ENCODE measurements around the gene HDAC4. TPM values are rescaled to one million over a fixed set of nuclear protein-coding genes. Genes with fewer than 3 reads are reported as not detected.
A peak's percentile ranks its signal among the peaks of the same experiment; 100 is the strongest.

HDAC4 gene
- total RNA-seq, 1 donor from 2014 or later: 30.7 TPM

DNA sequence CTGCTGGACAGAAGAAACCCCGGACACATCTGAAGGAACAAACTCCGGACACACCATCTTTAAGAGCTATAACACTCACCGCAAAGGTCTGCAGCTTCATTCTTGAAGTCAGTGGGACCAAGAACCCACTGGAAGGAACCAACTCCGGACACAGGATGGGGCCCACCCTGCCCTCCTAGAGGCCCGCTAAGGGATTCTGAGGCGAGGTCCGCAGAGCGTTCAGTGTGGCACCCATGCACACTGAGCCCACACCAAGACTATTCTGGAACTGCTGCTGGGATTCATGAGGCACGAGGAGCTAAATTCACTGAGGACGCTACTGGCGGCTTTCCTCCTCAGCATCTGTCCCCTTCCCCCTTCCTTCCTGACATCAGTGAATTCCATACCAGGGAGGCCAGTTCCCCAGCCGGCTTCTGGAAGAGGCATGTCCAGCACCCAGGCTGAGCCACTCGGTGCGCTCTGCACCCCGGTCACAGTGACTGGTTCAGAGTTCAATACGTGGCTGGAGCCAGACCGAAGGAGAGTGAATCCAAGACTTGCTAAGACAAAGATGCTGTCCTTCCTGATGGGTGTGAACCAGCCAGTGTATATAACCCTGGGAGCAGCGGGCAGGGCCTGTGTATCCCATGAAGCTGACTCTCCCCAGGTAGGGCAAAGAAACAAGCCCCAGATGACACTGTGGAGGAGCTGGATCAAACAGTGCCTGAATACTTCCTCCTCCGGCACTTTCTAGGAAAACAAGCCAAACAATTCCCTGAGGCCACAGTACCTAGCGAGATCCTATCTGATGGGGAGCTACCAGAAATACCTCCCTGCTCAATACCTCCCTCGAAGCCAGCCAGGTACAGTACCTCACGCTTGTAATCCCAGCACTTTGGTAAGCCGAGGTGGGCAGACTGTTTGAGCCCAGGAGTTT is 11.1 kb downstream of the HDAC4 start:
- intact Hi-C loops (cut with DNase I): no loop called here
- ATAC-seq: no peak

DNA sequence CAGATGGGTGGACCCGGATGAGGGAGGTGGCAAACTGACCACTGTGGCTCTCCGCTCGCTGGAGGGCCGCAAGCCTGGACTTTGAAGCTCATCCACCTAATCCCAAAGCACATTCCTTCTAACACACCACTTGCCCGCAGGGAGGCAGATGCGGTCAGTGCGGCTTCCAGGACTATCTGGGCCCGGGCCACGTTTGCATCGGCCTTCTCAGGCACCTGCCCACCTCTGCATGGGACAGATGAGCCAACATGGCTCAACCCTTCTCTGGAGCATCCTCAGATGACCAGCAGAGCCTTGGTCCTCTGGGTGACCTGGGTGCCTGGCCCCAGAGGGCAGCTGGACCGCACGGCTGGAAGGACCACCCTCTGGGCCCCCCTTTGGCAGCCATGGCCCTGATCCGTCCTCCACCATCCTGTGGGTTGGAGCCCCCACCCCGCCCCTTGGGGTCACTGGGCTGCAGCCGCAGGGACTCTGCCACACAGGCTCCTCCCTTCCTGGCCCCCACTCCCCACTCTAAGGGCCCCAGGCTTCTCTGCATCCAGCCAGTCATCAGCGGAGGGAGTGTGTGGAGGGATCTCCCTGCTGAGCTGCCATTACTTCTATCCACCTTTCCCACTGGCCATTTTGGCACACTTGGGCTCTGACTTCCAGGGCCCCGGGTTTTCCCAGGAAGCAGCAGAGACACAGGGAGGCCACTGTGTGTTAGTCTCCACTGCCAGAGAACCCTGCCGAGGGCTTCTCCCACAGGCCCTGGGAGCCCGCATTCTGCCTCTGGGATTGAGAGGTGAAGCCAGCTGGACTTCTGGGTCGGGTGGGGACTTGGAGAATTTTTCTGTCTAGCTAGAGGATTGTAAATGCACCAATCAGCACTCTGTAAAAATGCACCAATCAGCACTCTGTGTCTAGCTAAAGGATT is 12.3 kb downstream of the HDAC4 start:
- ATAC-seq: no peak
- intact Hi-C loops (cut with DNase I): no loop called here
- DNase-seq (ENCODE audit: missing footprints): peak; percentile 22

More for the DNA sequence above, 11.1 kb downstream of the HDAC4 start:
- peak; percentile 62 for DNase-seq (ENCODE audit: missing footprints)

DNA sequence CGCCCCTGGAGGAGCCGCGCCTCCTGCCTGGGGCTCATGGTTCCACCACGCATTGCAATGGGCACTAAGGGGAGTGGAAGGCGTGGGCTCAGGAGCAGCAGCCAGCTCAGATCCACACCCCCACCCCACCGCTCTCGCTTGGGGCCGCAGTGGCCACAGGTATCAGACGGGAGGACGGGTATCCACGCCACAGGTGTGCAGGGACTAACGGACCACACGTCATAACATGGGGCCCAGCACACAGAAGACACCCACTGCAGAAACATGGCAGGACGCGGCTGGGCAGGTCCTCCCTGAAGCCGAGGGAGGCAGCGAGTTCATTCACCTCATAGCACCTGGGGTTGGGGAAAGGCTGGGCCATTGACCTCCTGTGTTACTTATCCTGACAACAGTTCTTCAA is 13.0 kb downstream of the HDAC4 start:
- intact Hi-C loops (cut with DNase I): no loop called here
- no peak for DNase-seq (ENCODE audit: missing footprints)
- no peak for ATAC-seq

DNA sequence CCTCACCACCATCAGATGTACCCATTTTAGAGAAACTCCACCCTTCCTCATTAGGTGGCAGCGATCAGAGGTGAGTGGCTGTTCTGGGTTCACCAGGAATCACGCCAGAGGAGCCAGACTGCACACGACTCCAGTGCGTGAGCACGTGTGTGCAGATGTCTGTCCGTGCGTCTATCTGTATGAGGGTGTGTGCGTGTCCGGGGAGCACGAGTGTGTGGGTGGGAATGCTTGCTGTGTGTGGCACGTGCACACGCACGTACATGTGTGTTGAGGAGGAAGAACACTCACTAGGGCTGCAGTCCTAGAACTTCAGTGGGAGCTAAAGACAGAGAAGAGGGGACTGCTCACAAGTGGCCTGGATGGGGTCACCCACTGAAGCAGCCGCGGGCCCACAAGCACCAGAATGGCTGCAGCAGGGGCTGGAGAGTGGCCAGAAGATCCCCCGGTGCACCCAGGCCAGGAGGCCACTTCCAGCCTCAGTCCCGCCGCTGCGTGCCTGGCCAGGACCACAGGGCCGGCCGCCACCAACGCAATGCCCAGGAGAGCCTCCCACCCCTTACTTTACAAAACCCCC is 13.9 kb downstream of the HDAC4 start:
- no peak for ATAC-seq
- intact Hi-C loops (cut with DNase I): no loop called here
- DNase-seq (ENCODE audit: missing footprints): peak; percentile 4

DNA sequence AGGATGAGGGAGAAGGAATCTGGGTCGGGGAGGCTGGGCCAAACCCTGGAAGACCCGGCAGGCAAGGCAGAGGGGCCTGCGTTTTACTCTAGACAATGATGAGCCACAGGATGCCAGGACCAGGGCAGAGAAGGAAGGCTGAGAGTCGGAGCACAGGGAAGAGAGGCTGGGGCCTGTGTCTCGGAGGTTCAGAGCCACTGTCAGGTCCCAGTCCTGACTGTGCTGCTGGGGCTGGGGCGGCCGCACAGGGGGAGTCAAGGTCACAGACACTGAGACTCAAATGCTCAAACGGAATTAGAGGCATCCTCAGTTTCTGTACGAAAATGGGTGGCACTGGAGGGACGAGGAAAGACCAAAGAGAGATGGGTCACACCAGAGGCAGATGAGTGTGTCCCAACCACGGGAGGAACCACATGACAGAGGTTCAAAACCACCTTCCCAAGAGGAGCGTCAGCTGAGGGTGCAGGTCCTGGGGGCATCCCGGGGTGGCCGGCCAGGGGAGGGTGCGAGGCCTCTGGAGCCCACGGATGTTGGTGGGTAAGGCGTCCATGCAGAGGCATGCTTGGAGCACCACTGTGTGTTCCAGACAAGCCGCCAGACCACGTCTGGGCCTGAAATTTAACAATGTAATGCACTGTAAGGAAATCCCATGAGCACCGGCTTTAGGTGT is 14.7 kb downstream of the HDAC4 start:
- peak; percentile 16 for DNase-seq (ENCODE audit: missing footprints)
- intact Hi-C loops (cut with DNase I): no loop called here
- ATAC-seq: no peak

DNA sequence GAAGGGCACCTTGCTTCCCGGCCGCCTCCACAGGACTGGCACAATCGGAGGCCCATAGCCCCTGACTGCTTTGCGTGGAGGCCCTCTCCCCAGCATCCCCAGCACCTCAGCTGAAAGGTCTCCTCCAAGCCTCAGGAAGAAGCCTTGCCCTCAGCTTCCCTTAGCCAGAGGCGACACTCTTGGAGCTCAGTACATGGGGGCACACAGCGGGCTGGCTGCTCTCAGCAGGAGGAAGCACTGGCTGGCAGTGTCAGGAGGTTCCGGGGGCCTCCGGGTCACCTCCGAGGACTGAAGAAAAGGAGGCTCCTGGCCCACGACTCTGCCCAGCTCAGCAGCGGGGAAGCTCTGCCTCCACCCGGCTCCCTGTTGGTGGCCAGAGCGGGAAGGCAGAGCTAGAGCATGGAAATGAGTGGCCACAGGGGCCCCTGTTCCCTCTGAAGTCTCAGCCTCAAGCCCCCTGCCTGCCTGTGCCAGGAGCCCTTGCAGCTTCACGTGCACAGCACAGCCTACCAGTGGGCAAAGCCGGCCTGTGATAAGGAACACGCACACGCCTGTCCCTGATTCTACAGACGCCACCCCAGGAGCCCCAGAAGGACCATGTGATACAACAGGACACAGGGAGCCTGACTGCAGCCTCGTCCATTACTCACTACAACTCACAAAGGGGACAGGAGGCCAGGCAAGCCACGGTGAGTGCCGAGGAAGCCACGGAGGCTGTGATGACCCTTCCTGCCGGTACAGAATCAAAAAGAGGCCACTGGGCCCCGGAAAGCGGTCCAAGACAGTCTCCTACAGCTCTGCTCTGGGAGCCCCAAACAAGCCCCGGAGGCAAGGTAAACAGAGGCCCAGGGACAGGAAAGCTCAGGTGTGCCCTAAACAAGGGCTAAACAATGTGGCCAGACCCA is 15.5 kb downstream of the HDAC4 start:
- intact Hi-C loops (cut with DNase I): no loop called here
- ATAC-seq: no peak
- peak; percentile 50 for DNase-seq (ENCODE audit: missing footprints)

DNA sequence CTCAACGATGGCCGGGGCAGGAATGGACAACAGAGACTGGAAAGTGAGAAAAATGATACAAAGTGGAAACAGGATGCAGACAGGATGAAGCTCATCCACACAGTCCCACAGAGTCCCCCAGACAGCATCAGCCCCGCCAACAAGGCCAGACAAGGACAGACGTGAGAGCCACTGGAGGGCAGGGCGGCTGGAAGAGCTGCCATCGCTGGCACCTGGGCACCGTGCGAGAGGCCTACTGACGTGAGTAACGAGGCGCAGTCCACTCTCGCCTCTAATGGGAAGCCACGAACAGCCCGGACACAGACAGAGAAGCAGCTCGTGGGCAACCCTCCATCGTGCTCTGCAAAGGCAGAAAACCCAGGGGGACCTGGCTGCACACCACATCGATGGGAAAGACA is 17.1 kb downstream of the HDAC4 start:
- intact Hi-C loops (cut with DNase I): no loop called here
- DNase-seq (ENCODE audit: missing footprints) (peak; percentile 50), ATAC-seq (no peak)

DNA sequence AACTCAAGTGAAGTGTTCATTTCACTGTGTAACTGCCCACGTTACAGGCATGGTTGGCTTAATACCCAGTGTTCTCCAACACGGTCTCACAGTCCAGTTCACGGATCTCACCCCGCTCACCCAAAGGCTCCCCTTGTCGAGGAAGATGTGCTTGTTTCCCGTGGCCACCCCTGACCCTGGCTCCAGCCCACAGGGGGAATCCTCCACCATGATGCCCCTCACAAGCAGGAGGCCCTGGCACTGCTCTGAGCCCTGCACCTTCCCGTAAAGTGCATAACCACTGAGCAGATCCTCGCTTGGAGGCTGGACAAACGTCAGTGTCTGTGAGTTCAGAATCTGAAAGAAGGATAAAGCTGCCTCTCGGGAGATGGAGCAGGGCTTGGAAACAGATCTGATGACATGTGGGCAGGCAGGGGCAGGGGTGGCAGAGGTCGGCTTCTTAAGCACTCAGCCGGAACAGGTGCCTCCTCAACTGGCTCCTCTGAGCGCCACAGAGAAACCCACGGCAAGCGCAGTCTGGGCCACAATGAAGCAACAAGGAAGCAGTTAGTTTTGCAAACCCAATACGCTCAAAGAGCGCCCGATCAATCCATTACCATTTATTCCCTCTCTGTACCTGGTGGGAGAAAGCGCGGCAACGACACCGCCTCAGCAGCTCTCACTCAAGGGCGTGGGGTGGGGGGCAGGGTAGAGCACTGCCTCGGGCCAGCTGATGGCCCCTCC is 17.6 kb downstream of the HDAC4 start:
- intact Hi-C loops (cut with DNase I): no loop called here
- ATAC-seq (no peak), DNase-seq (ENCODE audit: missing footprints) (peak; percentile 9)

DNA sequence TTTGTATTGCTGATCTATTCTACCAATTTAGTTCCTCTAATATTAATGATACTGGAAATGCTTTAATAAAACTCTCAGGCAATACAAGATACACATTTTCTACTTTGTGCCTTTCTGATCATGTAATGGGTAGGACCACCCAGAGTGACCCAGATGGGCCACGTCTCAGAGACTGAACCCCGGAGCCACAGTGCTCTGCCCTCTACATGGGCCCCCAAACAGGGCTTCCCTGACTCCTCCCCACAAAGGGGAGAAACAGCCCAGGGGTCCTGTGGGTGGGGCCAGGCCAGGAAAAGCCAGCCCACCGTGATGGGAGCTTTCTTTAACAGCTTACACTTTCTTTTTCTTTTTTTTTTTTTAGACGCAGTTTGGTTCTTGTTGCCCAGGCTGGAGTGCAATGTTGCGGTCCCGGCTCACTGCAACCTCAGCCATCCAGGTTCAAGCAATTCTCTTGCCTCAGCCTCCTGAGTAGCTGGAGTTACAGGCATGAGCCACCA is 18.4 kb downstream of the HDAC4 start:
- ATAC-seq (no peak), DNase-seq (ENCODE audit: missing footprints) (peak; percentile 15)
- intact Hi-C loops (cut with DNase I): no loop called here

DNA sequence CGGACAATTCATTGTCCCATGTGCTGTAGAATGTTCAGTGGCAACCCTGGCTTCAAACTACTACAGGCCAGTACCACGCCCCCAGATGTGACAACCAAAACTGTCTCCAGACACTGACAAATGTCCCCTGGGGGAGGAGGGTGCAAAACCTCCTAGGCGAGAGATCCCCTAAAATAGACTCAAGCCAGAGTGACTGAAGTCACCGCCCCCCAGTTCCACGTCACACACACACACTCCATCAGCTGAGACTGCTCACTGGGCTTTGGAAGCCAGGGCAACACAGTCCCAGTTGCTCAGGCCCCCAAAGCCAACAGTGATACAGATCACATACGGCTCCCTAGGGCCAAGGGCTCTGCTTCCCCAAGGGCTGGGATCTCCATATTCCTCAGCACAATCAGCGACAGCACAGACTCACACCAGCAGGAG is 19.1 kb downstream of the HDAC4 start:
- peak; percentile 35 for DNase-seq (ENCODE audit: missing footprints)
- intact Hi-C loops (cut with DNase I): no loop called here
- ATAC-seq: no peak

DNA sequence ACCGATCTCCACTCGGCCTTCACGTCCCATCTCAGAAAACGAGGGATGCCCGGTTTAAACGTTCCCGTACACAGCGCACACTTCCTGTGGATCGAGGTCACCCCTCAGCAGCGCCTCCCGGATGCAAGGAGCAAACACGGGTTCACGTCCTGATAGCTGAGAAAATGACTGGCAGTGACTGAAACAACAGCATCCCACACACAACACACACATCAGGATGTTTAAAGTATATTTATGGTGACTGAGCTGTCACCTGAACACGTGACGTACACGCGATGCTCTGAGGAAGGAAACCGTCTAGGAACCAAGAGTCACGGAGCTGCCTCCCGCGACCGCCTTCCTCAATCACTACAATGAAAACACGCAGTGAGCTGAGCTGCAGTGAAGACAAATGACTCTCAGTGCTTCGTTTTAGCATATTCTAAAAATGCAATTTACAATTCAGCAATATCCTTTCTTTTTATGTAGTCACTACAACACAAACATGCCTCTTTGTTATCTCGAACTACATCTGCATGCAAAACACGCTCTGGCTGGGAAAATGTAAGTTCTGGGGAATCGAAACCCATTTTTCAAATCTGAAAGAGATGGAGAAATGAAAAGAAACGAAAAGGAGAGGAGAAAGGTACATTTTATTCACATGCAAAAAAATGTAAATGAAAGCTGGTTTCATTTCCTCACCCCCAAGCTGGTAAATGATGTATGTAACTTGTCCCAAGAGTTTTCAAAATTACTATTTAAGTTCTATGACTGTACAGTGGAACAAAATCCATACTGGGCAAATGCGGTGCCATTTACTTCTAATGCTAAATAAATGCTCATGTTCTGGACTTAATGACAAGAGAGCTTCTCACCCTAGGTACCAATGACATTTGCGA is 19.8 kb downstream of the HDAC4 start:
- no peak for DNase-seq (ENCODE audit: missing footprints)
- intact Hi-C loops (cut with DNase I): no loop called here
- ATAC-seq: no peak

DNA sequence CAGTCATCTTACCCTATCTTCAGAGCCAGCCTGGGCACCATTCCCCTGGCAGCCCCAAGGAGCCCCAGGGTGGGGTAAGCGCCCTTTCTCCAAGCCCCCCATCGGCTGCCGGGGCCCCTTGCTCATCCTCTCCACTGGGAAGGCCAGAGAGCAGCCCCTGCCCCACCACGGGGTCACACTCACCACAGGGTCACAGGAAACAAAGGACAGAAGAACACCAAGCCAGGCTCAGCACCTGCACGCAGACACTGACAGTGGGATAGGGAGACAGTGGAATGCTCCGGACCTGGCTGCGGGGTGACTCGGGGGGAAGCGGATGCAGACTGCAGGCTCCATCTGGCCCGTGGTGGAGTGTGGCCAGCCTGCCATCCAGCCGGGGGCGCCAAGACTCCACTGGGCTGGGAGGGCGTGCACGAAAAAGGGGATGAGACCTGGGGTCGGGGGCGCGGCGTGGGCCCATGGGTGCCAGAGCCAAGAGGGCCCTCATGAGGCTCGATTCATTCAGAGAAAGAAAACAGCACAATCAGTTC is 21.1 kb downstream of the HDAC4 start:
- no peak for ATAC-seq
- DNase-seq (ENCODE audit: missing footprints): peak; percentile 61
- intact Hi-C loops (cut with DNase I): no loop called here

DNA sequence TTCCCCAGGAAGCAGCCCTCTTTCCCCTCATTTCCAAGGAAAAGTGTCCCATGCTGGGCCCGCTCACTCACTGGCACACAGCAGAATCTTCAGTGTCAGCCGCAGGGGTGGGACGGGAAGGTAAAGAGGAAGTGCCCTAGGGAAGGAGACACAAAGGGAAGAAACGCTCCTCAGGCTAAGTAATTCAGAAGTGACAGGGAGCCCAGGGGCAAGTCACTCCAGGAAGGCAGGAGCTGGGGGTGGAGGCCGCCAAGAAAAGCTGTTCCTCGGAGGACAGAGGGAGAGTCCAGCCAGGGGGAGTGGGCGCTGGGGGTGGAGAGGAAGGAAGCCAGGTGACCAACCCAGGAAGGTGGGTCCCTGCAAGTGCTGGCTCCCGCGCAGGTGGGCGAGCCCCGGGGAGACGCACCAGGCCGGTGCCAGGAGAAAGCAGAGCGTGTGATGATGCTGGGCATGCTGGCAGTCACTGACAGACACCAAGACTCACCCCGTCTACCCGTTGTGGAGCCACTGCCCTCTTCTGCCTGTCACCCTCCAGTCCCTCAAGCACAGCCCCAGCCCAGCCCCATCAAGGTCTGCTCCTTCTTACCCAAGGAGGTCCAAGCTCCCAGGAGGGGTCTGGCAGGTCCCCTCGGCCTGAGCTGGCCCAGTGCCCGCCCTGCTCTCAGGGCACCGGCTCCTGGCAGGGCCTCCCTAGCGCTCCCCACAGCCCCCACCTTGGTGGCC is 21.7 kb downstream of the HDAC4 start:
- ATAC-seq: no peak

DNA sequence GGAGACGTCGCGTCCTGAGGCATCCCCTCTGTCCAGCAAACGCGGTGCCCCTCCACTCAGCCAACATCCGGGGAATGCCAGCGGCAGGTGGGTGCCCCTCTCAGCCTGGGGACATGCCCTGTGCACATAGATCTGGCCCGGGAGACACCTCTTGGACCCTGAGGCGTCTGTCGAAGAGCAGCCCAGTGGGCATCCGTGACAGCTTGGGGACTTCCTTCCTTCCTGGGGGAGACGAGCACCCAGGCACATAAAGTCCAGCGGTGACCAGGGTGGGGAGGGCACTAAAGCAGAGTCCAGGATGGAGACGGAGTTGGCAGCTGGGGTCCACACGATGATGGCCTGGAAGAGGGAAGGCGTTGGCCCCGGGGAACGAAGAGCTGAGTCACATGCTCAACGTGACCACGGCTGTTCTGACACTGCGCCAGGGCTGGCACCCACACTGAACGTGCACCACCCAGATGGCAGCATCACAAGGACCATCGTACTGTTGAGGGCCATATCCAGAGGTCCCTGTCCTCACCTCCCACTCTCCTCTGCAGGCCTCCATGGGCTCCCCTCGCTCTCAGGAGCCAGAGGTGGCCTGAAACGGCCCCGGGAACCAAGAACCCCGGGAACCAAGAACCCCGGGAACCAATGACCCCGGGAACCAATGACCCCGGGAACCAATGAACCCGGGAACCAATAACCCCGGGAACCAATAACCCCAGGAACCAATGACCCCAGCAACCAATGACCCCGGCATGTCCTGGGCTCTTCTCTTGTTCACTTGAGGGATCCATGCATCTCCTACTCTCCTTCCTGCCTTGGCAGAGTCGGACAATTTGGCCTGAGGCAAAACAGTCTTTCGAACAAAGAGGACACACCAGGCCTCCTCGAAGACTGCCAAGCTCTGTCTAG is 22.6 kb downstream of the HDAC4 start:
- intact Hi-C loops (cut with DNase I): no loop called here
- ATAC-seq: no peak
- peak; percentile 4 for DNase-seq (ENCODE audit: missing footprints)

More for the DNA sequence above, 21.7 kb downstream of the HDAC4 start:
- intact Hi-C loops (cut with DNase I): no loop called here
- DNase-seq (ENCODE audit: missing footprints): peak; percentile 59
